Fibroblast of mammary gland (primary cell): ENCODE data around the gene UBXN11.

Source experiments
- DNase-seq: peaks from one replicate; pipeline ENCODE4 v3.0.0-alpha.2; 2010; ENCODE audit warnings: low read depth
- H3K4me3 ChIP-seq: 2 replicates; pipeline ENCODE4 v1.5.1; 2011; ENCODE audit warnings: low read depth, mild to moderate bottlenecking, low read length, moderate library complexity; ENCODE audit not compliant: control insufficient read depth
- TF ChIP-seq, protein P1 (sequence below): conservative IDR thresholded peaks from 2 replicates; pipeline ENCODE4 v1.5.1; 2011; ENCODE audit warnings: low read depth, low read length, inconsistent platforms; ENCODE audit not compliant: control insufficient read depth, insufficient read depth

Gene UBXN11

DNA sequence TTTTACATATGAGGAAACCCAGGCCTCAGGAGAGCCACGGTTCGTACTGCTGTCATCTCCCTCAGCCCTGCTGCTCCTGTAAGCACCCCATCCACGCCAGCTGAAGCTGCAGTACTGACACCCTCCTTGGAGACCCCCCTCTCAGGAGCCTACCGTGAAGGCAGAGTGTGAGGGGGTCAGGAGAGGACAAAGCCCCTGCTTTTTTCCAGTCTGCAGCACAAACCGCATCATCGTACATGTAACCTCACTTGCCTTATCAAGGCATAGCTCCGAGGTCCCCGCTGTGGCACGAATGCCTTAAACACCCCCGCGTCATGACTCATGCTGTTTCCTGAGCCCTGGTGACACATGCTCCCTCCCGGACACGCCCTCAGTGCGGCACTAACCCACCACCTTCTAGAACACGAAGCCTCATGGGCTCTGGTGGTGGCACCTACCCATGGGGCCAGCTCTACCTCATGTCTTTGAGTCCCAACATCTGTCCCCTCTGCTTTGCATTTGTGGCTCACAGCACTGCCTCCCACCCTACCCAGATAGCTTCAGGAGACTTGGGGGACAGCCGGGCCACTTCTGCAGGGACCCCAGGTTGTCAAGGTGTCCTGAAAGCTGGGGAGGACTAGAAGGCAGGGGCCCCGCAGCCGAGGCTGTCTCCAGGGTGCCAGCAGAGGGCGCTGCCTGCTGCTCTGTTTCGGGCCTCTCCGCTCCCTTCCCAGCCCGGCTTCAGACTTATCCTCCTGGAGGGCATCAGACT lies 21.7 kb downstream of the UBXN11 start:
- H3K4me3 ChIP-seq, result no peak overlapping the region
- peak; percentile 96 for DNase-seq
- TF ChIP-seq, protein P1, sequence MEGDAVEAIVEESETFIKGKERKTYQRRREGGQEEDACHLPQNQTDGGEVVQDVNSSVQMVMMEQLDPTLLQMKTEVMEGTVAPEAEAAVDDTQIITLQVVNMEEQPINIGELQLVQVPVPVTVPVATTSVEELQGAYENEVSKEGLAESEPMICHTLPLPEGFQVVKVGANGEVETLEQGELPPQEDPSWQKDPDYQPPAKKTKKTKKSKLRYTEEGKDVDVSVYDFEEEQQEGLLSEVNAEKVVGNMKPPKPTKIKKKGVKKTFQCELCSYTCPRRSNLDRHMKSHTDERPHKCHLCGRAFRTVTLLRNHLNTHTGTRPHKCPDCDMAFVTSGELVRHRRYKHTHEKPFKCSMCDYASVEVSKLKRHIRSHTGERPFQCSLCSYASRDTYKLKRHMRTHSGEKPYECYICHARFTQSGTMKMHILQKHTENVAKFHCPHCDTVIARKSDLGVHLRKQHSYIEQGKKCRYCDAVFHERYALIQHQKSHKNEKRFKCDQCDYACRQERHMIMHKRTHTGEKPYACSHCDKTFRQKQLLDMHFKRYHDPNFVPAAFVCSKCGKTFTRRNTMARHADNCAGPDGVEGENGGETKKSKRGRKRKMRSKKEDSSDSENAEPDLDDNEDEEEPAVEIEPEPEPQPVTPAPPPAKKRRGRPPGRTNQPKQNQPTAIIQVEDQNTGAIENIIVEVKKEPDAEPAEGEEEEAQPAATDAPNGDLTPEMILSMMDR, result peak; percentile 72

DNA sequence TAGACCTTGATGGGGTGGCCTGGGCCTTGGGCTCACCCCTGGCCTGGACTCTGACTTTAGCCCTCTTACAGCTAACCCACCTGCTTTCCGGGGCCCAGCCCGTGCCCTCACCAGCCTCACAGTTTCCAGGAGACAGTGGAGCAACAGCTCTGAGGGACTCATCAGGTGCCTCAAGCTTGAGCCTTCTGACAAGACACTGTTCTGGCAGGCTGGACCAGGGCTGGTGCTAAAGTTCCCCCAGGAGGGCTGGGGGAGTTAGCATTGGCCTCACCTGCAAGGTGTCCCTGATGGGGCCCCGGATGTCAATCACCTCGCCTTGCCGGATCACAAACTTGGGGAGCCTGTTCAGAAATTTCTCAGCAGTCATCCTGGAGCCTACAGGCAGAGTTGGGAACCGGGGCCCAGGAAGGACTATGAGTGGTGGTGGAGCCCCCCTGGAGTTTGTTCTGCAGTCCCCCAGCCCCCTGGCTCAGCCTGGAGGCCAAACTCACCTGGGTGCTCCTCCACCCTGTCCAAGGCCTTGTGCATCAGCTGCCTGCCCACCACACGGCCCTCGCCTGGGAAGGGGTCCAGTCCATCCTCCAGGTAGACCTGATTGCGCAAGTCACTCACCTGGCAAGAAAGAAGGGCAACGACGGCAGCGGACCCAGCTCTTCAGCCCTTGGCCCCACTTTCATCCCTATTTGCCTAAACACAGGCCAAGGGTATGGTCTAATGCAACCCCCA lies 22.4 kb downstream of the UBXN11 start:
- no peak overlapping the region for H3K4me3 ChIP-seq
- TF ChIP-seq, protein P1, result no peak
- DNase-seq, result no peak

DNA sequence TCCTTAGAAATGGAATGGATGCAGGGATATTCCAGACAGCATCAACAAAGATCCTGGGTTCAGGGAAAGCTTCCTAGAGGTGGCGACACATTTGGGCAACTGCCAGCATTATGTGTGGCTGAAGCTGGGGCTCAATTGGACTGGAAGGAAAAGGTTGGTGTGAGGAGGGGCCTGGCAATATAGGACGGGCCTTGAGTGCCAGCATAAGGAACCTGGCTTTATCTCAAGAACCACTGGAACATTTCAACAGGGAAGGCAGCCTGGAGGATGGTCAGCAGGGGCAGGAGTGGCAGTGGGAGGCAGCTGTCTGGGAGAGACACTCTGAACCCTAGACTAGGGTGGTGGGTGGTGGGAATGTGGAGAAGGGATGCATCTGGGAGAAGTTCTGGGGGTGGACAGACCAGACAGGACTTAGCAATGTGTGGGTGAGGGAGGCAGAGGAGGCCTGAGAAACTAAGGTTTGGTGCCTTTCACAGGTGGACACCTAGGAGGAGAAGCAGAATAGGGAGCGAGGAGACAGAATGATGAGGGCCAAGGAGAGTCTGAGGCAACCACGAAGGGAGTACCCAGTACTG lies 23.1 kb downstream of the UBXN11 start:
- TF ChIP-seq, protein P1, result no peak
- H3K4me3 ChIP-seq, result no peak overlapping the region
- no peak for DNase-seq

DNA sequence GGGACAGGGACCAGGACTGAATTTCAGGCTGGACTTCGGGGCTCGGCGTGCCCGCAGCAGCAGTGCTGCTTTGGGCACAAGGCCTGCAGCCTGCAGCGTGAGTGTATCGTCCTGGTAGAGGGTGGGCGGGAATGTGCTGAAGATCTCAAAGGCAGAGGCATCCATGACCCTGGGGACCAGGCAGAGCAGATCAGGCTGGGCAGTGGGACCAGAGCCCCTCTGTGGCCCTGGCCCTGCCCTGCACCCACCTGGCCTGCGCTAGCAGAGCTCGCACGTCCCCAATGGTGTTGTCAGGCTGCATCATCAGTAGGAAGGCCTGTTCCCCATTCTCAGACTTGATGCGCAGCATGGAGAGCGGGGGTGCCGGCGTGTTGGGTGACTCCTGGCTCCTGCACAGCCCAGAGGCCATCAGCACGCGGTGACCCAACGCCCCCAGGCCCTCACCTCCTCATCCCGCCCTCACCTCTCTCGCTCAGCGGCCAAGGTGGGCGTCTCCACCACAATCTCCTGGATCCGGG lies 24.0 kb downstream of the UBXN11 start:
- no peak overlapping the region for H3K4me3 ChIP-seq
- TF ChIP-seq, protein P1, result no peak
- DNase-seq, result no peak

DNA sequence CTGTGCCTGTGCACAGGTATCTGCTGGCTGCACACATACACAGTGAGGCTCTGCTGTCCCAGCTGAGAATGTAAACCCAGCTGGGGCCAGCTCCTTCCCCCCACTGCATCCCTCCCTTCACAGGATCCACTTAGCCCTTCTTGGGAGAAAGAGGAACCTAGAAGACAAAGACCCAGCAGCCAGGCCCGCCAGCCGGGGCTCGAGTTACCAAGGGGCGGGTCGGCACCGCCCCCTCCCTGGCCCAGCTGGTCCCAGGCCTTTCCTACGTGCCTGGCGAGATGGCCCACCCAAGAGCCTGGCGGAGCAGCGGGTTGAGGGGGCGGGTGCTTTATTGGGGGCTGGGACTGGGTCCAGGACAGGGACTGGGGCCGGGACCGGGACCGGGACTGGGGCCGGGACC lies 24.5 kb downstream of the UBXN11 start:
- H3K4me3 ChIP-seq, result peak overlapping the region; percentile 82
- peak; percentile 43 for DNase-seq
- TF ChIP-seq, protein P1, result no peak

DNA sequence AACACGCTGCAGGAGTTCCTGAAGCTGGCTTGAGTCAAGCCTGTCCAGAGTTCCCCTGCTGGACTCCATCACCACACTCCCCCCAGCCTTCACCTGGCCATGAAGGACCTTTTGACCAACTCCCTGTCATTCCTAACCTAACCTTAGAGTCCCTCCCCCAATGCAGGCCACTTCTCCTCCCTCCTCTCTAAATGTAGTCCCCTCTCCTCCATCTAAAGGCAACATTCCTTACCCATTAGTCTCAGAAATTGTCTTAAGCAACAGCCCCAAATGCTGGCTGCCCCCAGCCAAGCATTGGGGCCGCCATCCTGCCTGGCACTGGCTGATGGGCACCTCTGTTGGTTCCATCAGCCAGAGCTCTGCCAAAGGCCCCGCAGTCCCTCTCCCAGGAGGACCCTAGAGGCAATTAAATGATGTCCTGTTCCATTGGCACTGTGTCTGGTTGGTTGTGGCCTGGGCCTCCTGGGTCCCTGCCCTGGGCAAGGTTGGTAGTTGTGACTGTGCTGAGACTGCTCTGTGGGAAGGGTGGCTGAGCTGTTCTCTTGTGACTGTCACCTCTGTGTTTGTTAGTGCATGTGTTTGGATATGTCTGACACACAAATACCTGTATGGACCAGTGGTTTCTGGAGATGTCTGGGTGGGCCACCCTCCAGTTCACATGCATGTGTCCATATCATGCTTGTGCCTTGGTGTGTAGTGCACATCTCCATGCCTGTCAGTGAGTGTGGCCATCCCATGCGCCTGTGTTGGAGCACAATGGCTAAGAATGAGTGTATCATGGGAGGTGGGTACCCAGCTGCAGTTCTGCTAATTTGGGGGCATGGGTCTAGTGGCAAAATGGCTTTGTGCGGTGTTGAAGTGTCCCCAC lies 25.1 kb downstream of the UBXN11 start:
- no peak for DNase-seq
- TF ChIP-seq, protein P1, result no peak
- H3K4me3 ChIP-seq, result peak overlapping the region; percentile 82
